Measurements from ENCODE around the gene EPAS1. TPM values are rescaled to one million over a fixed set of nuclear protein-coding genes. Genes with fewer than 3 reads are reported as not detected.

The EPAS1 gene
- total RNA-seq, 1 donor from 2014 or later: 205 TPM

DNA sequence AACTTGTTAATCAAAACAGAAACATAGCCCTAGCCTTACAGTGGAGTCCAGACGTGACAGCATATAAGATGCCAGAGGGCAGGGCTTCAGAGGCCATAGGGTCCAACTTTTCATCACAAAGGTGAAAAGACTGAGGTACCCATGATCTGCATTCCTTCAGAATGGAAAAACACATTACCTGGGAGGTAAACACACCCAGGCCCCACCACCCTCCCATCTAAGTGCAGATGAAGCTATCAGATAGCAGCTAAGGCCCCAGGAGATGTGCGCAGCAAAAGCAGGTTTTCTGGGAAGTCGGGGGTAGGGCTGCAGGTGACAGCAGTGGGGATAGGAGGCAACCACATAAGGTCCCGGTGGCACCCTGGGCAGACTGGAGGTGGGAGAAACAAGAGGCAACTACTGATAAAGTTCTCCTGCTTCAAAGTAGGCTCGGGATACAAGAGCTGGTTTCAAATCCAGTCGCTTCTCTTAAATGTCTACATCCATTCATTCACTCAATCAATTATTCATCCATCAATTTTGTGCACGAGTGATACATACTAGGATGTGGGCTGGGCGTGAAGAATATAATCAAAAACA lies 107.1 kb downstream of the EPAS1 start:
- TF ChIP-seq, protein P1, sequence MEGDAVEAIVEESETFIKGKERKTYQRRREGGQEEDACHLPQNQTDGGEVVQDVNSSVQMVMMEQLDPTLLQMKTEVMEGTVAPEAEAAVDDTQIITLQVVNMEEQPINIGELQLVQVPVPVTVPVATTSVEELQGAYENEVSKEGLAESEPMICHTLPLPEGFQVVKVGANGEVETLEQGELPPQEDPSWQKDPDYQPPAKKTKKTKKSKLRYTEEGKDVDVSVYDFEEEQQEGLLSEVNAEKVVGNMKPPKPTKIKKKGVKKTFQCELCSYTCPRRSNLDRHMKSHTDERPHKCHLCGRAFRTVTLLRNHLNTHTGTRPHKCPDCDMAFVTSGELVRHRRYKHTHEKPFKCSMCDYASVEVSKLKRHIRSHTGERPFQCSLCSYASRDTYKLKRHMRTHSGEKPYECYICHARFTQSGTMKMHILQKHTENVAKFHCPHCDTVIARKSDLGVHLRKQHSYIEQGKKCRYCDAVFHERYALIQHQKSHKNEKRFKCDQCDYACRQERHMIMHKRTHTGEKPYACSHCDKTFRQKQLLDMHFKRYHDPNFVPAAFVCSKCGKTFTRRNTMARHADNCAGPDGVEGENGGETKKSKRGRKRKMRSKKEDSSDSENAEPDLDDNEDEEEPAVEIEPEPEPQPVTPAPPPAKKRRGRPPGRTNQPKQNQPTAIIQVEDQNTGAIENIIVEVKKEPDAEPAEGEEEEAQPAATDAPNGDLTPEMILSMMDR (IDR thresholded peaks at IDR 0.05; ENCODE audit: borderline replicate concordance): no peak
- H3K4me3 ChIP-seq: no peak overlapping the region

DNA sequence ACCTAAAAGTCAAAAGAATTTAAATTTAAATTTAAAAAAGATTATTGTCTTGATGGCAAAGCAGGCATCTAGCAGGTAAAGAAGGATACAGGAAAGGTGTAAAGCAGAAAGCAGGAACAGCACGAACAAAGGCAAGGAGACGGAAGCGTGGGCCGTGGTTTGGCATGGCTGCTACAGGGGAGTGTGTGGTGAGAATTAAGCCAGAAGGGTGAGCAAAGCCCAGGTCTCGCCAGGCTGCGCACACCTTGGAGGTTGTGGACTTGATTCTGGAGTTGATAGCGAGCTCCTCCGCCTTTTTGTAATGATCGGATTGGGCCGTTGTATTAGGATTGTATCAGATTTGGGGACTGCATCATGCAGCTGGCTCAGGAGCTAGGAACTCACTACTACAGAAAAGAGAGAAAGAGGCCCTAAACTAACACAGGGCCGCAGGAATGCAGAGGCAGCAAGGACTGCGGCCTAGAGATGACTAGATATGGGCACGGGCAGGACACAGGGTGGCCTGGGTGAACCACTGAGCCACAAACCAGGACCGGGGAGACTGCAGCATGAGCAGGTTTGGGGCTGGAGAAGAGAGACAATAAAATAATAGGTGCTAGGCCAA lies 110.7 kb downstream of the EPAS1 start:
- Histone ChIP-seq H3K27ac (replicated peaks) (peak overlapping the region; percentile 84), H3K4me3 (no peak overlapping the region), H3K4me1 (peaks cover 23% of the 10 kb centered on the region), H3K36me3 (no peaks in the 10 kb centered on the region), H3K9me3 (replicated peaks) (no peaks in the 10 kb centered on the region), H3K27me3 (ENCODE audit: low read depth) (no peaks in the 10 kb centered on the region)
- no peak for DNase-seq
- TF ChIP-seq, protein P1 (IDR thresholded peaks at IDR 0.05; ENCODE audit: borderline replicate concordance): no peak
- intact Hi-C loops (cut with micrococcal nuclease): no loop called here

More for the DNA sequence above, 107.1 kb downstream of the EPAS1 start:
- H3K9me3 ChIP-seq (replicated peaks): no peaks in the 10 kb centered on the region
- no peaks in the 10 kb centered on the region for H3K36me3 ChIP-seq
- H3K27ac ChIP-seq (replicated peaks): no peak overlapping the region
- H3K27me3 ChIP-seq (ENCODE audit: low read depth): no peaks in the 10 kb centered on the region
- DNase-seq: no peak
- intact Hi-C loops (cut with micrococcal nuclease): no loop called here
- peaks cover 7% of the 10 kb centered on the region for H3K4me1 ChIP-seq

DNA sequence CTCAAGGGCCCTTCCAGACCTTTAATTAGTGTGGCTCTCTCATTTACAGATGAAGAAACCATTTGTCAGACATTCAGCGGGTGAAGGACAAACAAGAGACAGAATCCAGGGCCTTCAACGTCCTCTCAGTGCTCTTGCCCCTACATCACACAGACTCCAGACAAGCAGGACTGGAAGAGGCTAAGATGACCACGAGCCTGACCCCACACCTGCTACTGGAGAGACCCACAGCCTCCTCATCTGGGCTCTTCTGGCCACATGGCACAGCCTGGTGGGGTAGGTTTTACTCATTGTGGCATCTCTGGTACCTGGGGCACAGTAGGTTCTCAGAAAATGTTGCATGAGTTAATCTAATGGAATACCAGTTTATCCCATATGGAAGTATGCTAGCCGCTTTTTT lies 112.5 kb downstream of the EPAS1 start:
- TF ChIP-seq, protein P1 (IDR thresholded peaks at IDR 0.05; ENCODE audit: borderline replicate concordance): no peak
- H3K36me3 ChIP-seq: no peaks in the 10 kb centered on the region
- peak overlapping the region; percentile 84 for H3K27ac ChIP-seq (replicated peaks)
- H3K4me1 ChIP-seq: peaks cover 23% of the 10 kb centered on the region
- H3K4me3 ChIP-seq: no peak overlapping the region
- intact Hi-C loops (cut with micrococcal nuclease): no loop called here
- no peaks in the 10 kb centered on the region for H3K9me3 ChIP-seq (replicated peaks)
- DNase-seq: no peak
- H3K27me3 ChIP-seq (ENCODE audit: low read depth): no peaks in the 10 kb centered on the region

DNA sequence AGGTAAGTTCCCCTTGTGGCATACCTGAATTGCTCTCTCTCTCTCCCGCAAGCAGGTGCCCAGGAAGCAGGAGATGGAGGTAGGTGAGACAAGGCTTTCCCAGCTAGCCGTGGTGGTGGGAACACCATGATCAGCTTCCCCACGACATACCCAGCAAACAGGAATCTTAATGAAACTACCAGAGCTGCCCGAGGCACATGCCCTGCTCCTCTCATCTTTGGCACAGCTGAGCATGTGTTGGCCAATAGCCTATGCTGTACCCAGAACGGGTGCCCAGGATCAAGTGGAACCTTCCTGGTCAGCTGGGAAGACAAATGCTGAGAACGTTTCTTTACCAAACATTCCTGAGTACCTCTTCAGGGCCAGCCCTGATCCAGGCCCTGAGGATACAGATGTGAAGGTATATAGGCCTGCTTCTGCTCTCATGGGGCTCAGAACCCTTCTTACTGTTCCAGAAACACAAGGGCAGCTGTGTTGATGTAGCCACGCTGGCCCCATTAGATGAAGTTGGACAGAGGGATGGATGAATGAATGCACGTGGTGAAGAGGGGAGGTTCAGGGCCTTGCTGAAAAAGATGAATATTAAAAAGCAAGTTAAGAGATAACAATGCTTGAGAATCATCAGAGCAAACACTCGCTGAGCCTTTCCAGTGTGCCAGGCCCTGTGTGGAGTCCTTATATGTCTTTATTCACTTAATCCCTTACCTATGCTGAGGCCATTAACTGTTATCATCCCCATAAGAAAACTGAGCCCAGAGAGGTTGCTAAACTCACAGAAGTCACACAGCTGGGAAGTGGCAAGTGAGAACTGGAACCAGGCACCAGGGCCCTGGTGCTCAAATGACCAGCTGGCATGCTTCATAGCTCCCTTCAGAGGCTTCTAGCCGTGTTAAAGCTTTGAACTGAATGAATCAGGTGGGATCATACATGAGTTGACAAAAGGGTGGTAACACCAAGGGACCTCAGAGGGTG lies 113.4 kb downstream of the EPAS1 start:
- H3K27me3 ChIP-seq (ENCODE audit: low read depth): no peaks in the 10 kb centered on the region
- H3K9me3 ChIP-seq (replicated peaks): peaks cover 5% of the 10 kb centered on the region
- DNase-seq: no peak
- peak overlapping the region; percentile 84 for H3K27ac ChIP-seq (replicated peaks)
- H3K4me1 ChIP-seq: peaks cover 23% of the 10 kb centered on the region
- TF ChIP-seq, protein P1 (IDR thresholded peaks at IDR 0.05; ENCODE audit: borderline replicate concordance): no peak
- no peaks in the 10 kb centered on the region for H3K36me3 ChIP-seq
- H3K4me3 ChIP-seq: no peak overlapping the region
- intact Hi-C loops (cut with micrococcal nuclease): no loop called here

DNA sequence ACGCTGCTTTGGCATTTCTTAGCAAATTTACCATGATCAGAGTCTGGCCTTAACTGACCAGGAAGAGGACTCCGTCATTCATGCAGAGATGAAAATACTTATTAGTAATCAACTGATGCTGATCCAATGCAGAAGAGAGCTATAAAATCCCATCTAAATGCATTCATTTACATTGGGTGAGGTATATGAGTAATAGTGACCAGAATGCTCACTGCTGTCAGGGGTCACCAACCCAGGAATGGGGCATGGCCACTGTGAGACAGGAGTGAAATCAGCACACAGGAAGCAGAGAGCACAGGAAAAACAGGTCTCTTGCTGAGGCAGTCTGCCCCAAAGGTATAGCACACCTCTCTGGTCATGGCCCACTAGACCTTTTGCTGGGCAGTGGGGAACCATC lies 114.0 kb downstream of the EPAS1 start:
- Histone ChIP-seq H3K9me3 (replicated peaks) (peaks cover 12% of the 10 kb centered on the region), H3K27me3 (ENCODE audit: low read depth) (no peaks in the 10 kb centered on the region), H3K4me3 (no peak overlapping the region), H3K36me3 (no peaks in the 10 kb centered on the region), H3K4me1 (peaks cover 23% of the 10 kb centered on the region), H3K27ac (replicated peaks) (no peak overlapping the region)
- intact Hi-C loops (cut with micrococcal nuclease): no loop called here
- no peak for DNase-seq
- TF ChIP-seq, protein P1 (IDR thresholded peaks at IDR 0.05; ENCODE audit: borderline replicate concordance): no peak

All from left ventricle myocardium inferior (tissue), 1 donor.